ENCODE measurements around the gene TREX2. TPM values are rescaled to one million over a fixed set of nuclear protein-coding genes. Genes with fewer than 3 reads are reported as not detected.

The TREX2 gene
- total RNA-seq, 1 experiment from 2014 or later = 2.9 TPM

GRCh38 chrX:153477364-153477857, 31.6 kb upstream of the TREX2 start:
- no peak overlapping the region for H3K27ac ChIP-seq (ENCODE audit: low read depth, low read length)
- H3K4me1 ChIP-seq (ENCODE audit: control insufficient read depth in 1 of 2, insufficient read depth in 2 of 2, low read length in 2 of 2) = peaks cover 0 to 5% of the 10 kb centered on the region in 2 experiments; a peak in 1 of 4 replicates
- intact Hi-C loops (cut with micrococcal nuclease) = no loop called here
- no peaks in the 10 kb centered on the region for H3K79me2 ChIP-seq (ENCODE audit: insufficient read depth, low read length)
- H3K9me2 ChIP-seq (ENCODE audit: insufficient read depth) = no peaks in the 10 kb centered on the region
- H3K9me3 ChIP-seq (ENCODE audit: control insufficient read depth in 1 of 2, insufficient read depth in 1 of 2, low read depth in 1 of 2, low read length in 2 of 2) = no peaks in the 10 kb centered on the region
- no peaks in the 10 kb centered on the region for H3K36me3 ChIP-seq (ENCODE audit: control insufficient read depth in 1 of 2, insufficient read depth in 2 of 2, low read length in 2 of 2)
- ATAC-seq (no peak), DNase-seq (ENCODE audit: low read depth, low spot score) (no peak)
- POLR2A ChIA-PET = no interaction called here
- RAD21 ChIA-PET (ENCODE audit: low non-redundant PET in 1 of 2, low total read pairs in 2 of 2, uncharacterized antibody in 2 of 2, unreplicated experiment in 2 of 2) = no interaction called here
- H4K20me1 ChIP-seq (ENCODE audit: insufficient read depth) = no peaks in the 10 kb centered on the region
- no peak overlapping the region for H2AFZ ChIP-seq (ENCODE audit: low read depth, low read length, poor library complexity, severe bottlenecking)
- H3K9ac ChIP-seq (ENCODE audit: low read length) = no peak overlapping the region
- H3K27me3 ChIP-seq (ENCODE audit: insufficient read depth, low read length) = no peaks in the 10 kb centered on the region
- no peak overlapping the region for H3K4me2 ChIP-seq (ENCODE audit: low read length)
- no peak overlapping the region for H3K4me3 ChIP-seq (replicated peaks in 1 of 2; ENCODE audit: low read depth in 1 of 2, low read length in 2 of 2)
- BruUV-seq (replicated peaks) = no TSS peak
- CTCF ChIA-PET = no interaction called here
- TF ChIP-seq EZH2phosphoT487 (IDR thresholded peaks at IDR 0.05; ENCODE audit: borderline replicate concordance) (no peak), REST (IDR thresholded peaks at IDR 0.05; ENCODE audit: low read depth) (no peak), CEBPB (IDR thresholded peaks at IDR 0.05; ENCODE audit: low read depth) (no peak)

- no peaks in the 10 kb centered on the region for H3K79me2 ChIP-seq (ENCODE audit: insufficient read depth, low read length)
- RAD21 ChIA-PET (ENCODE audit: low non-redundant PET in 1 of 2, low total read pairs in 2 of 2, uncharacterized antibody in 2 of 2, unreplicated experiment in 2 of 2) = no interaction called here
- no peaks in the 10 kb centered on the region for H3K9me3 ChIP-seq (ENCODE audit: control insufficient read depth in 1 of 2, insufficient read depth in 1 of 2, low read depth in 1 of 2, low read length in 2 of 2)
- no peaks in the 10 kb centered on the region for H3K27me3 ChIP-seq (ENCODE audit: insufficient read depth, low read length)
- peaks cover 0 to 5% of the 10 kb centered on the region in 2 experiments; a peak in 1 of 4 replicates for H3K4me1 ChIP-seq (ENCODE audit: control insufficient read depth in 1 of 2, insufficient read depth in 2 of 2, low read length in 2 of 2)
- no peak for ATAC-seq
- no peak overlapping the region for H3K4me3 ChIP-seq (replicated peaks in 1 of 2; ENCODE audit: low read depth in 1 of 2, low read length in 2 of 2)
- no TSS peak for BruUV-seq (replicated peaks)
- H3K9ac ChIP-seq (ENCODE audit: low read length) = no peak overlapping the region
- CTCF ChIA-PET = no interaction called here
- intact Hi-C loops (cut with micrococcal nuclease) = no loop called here
- no peaks in the 10 kb centered on the region for H4K20me1 ChIP-seq (ENCODE audit: insufficient read depth)
- no peak overlapping the region for H3K27ac ChIP-seq (ENCODE audit: low read depth, low read length)
- no peaks in the 10 kb centered on the region for H3K9me2 ChIP-seq (ENCODE audit: insufficient read depth)
- POLR2A ChIA-PET = no interaction called here
- H3K36me3 ChIP-seq (ENCODE audit: control insufficient read depth in 1 of 2, insufficient read depth in 2 of 2, low read length in 2 of 2) = no peaks in the 10 kb centered on the region
- no peak for DNase-seq (ENCODE audit: low read depth, low spot score)
- no peak overlapping the region for H2AFZ ChIP-seq (ENCODE audit: low read depth, low read length, poor library complexity, severe bottlenecking)
- no peak overlapping the region for H3K4me2 ChIP-seq (ENCODE audit: low read length)
- TF ChIP-seq MAX (IDR thresholded peaks at IDR 0.05) (no peak), ZNF274 (IDR thresholded peaks at IDR 0.05; ENCODE audit: low read depth, low read length) (no peak), YY1 (IDR thresholded peaks at IDR 0.05; ENCODE audit: extremely low read depth, insufficient replicate concordance, low read depth, low read length) (no peak), ELF1 (IDR thresholded peaks at IDR 0.05; ENCODE audit: borderline replicate concordance, low read depth) (no peak), CEBPB (IDR thresholded peaks at IDR 0.05; ENCODE audit: low read depth) (no peak), EGR1 (IDR thresholded peaks at IDR 0.05; ENCODE audit: low read depth) (no peak), RAD21 (IDR thresholded peaks at IDR 0.05; ENCODE audit: low read depth) (no peak), ZBTB33 (IDR thresholded peaks at IDR 0.05; ENCODE audit: extremely low read depth, insufficient replicate concordance, low read length) (no peak), SIN3A (IDR thresholded peaks at IDR 0.05; ENCODE audit: low read depth) (no peak), ATF3 (IDR thresholded peaks at IDR 0.05) (no peak), ZFX (IDR thresholded peaks at IDR 0.05) (no peak), SRF (IDR thresholded peaks at IDR 0.05; ENCODE audit: low read depth) (no peak)
Observed at GRCh38 chrX:153476666-153477363, 31.0 kb upstream of the TREX2 start.
